ENCODE measurements around the gene MMP7.

Gene MMP7

DNA sequence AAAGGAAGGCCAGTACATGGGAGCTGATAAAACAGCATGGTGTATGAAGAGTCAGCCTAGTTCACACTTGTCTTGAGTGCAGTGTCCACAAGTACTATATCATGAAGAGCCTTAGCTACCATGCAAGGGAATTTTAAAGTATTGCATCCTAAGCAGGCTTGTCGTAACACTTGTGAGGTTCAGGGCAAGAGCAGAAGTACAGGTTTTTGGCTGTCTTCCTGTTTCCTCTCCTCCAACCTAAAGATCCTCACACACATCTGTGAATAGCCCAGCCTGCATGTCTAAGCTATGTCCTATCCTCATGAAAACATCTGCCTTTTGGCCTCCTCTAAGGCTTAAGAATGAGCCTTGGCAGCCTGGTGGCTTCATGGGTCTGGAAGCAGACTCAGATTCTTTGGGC, 43.3 kb downstream of the MMP7 start:
- TF ChIP-seq, protein P1, sequence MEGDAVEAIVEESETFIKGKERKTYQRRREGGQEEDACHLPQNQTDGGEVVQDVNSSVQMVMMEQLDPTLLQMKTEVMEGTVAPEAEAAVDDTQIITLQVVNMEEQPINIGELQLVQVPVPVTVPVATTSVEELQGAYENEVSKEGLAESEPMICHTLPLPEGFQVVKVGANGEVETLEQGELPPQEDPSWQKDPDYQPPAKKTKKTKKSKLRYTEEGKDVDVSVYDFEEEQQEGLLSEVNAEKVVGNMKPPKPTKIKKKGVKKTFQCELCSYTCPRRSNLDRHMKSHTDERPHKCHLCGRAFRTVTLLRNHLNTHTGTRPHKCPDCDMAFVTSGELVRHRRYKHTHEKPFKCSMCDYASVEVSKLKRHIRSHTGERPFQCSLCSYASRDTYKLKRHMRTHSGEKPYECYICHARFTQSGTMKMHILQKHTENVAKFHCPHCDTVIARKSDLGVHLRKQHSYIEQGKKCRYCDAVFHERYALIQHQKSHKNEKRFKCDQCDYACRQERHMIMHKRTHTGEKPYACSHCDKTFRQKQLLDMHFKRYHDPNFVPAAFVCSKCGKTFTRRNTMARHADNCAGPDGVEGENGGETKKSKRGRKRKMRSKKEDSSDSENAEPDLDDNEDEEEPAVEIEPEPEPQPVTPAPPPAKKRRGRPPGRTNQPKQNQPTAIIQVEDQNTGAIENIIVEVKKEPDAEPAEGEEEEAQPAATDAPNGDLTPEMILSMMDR (IDR thresholded peaks at IDR 0.05; ENCODE audit: low read depth, low read length), result no peak
- no peak for DNase-seq (ENCODE audit: extremely low read depth, low read depth)

DNA sequence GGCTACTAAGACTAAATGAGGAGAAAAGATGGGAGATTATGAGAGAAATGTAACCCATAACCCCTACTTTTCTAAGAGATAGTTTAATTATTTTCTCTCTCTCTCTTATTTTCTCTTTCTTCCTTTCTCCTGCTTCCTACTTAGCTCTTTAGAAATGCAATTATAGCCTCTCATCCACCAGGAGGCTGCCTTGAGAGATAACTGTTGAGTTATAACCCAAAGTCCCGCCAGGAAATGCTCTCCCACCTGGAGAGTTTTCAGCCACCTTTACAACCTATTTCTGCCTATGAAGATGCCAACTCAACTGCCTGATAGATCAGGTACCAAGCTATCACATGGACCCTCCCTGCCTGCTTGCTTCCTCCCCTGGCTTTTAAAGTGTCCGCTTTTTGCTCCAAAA, 44.0 kb downstream of the MMP7 start:
- TF ChIP-seq, protein P1 (IDR thresholded peaks at IDR 0.05; ENCODE audit: low read depth, low read length), result no peak
- DNase-seq (ENCODE audit: extremely low read depth, low read depth), result no peak

DNA sequence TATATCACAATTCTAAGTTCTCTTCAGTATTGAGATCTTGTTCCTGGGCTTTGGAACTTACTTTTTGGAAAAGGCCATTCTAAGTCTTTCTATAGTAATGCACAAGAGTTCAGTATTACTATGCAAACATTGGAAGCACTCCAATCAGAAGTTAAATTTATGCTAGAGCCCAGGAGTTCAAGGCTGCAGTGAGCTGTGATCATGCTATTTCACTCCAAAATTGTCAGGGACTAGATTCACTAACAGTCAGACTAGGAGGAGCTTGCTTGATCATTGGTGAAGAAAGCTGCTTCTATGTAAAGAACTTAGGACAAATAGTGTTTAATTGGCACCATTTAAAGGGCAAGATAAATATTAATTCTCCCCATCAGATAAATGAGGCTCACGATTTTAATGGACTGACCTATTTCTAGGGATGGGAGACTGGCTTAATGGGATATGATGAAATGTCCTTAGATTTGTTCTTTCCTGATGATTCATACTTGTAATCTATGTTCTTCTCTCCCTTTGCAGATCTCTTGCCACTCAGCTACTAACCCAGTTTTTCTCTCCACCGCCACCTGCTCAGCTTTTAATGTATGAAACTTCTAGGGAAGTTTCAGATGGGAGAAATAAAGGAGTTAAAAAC, 45.3 kb downstream of the MMP7 start:
- TF ChIP-seq, protein P1 (IDR thresholded peaks at IDR 0.05; ENCODE audit: low read depth, low read length), result no peak
- no peak for DNase-seq (ENCODE audit: extremely low read depth, low read depth)

DNA sequence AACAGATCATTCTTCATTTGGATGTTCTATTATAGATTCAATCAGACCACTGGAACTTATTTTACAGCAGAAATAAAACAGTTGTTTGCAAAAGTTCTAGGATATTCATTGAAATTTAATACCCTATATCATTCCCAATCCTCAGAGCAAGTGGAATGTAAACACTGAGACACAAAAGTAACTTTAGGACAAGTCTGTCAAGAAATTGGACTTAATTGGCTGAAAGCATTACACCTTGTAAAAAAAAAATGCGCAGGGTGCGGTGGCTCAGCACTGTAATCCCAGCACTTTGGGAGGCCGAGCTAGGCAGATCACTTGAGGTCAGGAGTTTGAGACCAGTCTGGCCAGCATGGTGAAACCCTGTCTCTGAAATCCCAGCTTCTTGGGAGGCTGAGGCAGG, 48.1 kb downstream of the MMP7 start:
- no peak for DNase-seq (ENCODE audit: extremely low read depth, low read depth)
- TF ChIP-seq, protein P1 (IDR thresholded peaks at IDR 0.05; ENCODE audit: low read depth, low read length), result no peak

DNA sequence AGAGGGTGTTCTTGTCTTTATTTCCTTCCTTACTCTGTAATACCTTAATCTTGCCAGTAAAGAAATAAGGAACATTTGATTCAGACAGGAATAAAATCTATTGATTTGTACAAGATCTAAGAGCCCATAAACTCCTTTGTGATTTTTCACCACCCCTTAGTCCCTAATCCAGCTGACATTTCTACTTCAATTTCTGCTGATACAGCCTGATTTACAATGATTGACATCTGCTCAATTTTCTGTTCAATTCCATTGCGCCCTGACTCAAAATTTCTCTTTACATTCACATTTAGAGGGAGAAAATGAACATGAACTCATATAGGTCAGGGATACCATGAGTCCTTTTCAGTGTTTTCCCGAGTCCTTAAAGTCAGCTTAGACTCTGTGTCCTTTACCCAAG, 50.8 kb downstream of the MMP7 start:
- TF ChIP-seq, protein P1 (IDR thresholded peaks at IDR 0.05; ENCODE audit: low read depth, low read length), result no peak
- DNase-seq (ENCODE audit: extremely low read depth, low read depth), result no peak

DNA sequence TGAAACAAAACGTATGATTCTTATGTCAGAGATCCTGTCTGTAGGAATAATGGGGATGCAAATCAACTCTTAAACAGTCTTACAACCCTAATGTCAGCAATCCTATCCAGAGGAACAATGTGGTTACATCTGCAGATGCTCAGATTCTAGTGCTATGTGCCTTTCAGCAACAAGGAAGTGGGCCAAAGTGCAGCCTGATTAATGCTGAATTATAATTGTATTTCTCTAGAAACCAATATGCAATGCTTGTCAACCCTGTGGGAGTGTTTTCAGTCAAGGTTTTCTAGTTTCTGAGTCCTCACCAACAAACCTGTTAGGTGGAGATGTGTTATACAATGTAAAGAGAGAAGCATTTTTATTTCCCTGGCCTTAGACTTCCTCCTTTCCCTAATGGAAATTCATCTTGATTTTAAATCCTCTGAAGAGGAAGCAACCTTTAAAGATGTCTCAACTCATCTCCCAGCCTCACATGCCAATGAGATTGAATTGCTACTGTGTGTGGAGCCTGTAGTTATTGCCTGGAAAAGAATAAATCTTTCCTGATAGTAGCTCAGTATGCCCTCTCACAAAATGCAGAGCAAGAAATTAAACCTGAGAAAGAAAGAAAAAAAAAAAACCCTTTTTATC, 51.8 kb downstream of the MMP7 start:
- DNase-seq (ENCODE audit: extremely low read depth, low read depth), result no peak
- TF ChIP-seq, protein P1 (IDR thresholded peaks at IDR 0.05; ENCODE audit: low read depth, low read length), result no peak

DNA sequence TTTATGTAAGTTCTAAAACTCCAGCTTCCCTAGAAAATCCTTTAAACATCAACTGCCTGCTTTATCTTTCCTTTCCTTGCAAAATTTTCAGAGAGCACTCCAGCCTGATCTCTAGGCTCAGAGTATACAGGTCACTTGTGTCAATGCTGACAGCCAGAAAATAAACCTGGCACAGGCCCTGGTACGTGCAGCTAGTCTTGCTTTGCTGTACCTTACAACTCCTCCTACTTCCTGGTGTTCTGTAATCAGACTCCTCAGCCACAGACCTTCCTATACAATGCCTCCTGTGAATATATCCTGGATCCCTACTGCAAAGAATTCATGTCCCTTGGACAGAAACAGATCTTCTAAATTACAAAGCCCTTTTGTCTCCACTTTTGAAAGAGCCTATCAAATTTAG, 53.7 kb downstream of the MMP7 start:
- no peak for DNase-seq (ENCODE audit: extremely low read depth, low read depth)
- TF ChIP-seq, protein P1 (IDR thresholded peaks at IDR 0.05; ENCODE audit: low read depth, low read length), result no peak

Measured in AG09319 (cell line).